GM12891 (cell line): ENCODE results near the gene TPP2.

Source experiments
- POLR2A ChIP-seq: IDR thresholded peaks from 2 replicates; pipeline ENCODE4 v1.6.1; 2011; ENCODE audit warnings: low read depth, low read length, control low read depth
- POLR2AphosphoS5 ChIP-seq: IDR thresholded peaks from 2 replicates; pipeline ENCODE4 v1.6.1; 2011; ENCODE audit warnings: low read depth, low read length, control low read depth

GRCh38 chr13:102683637-102684036 lies 86.9 kb downstream of the TPP2 start:
- TF ChIP-seq POLR2A, result no peak
- TF ChIP-seq POLR2AphosphoS5, result no peak
